ENCODE results near the gene FAM72D. TPM values are rescaled to one million over a fixed set of nuclear protein-coding genes. Genes with fewer than 3 reads are reported as not detected.
"Not testable (repeated sequence)": the region's sequence is repeated elsewhere in the genome, so short reads cannot be mapped to it uniquely, and the experiment has no call there.

The FAM72D gene
- total RNA-seq (2022) (11.9 TPM in 2 replicates), Bru-seq, nascent RNA (percentile 44 among the genes with signal in this experiment), BruChase-seq, experiment 1, labeled RNA remaining after a 6-hour chase (percentile 51 among the genes with signal in this experiment), BruChase-seq, experiment 2, labeled RNA remaining after a 2-hour chase (percentile 50 among the genes with signal in this experiment)
- long read RNA-seq, transcript FAM72D-201 (4 exons, 2,397 nt) = major isoform, 27 of 38 reads
- long read RNA-seq, partial matches to known transcripts = 1 of 38 reads
- long read RNA-seq, other reads (novel, unspliced or antisense) = 10 of 38 reads

GRCh38 chr1:145095284-145096057 lies at the start of gene FAM72D, which contains the start of gene SRGAP2B:
Gene FAM72D, plus strand, starts transcription at chr1:145095974. Its CDS starts 874 bp downstream, at chr1:145096848.
Gene SRGAP2B, minus strand, starts transcription at chr1:145095328. Its CDS starts 2,427 bp downstream, at chr1:145092901.
- CTCF ChIA-PET; H3K9me3 Mint-ChIP-seq (ENCODE audit: unreplicated experiment); intact Hi-C loops (cut with micrococcal nuclease); H3K4me1 Mint-ChIP-seq (ENCODE audit: insufficient read depth, unreplicated experiment); H3K27me3 Mint-ChIP-seq (ENCODE audit: insufficient read depth, unreplicated experiment); BruUV-seq (replicated peaks); POLR2A ChIA-PET; H3K36me3 Mint-ChIP-seq (ENCODE audit: insufficient read depth, unreplicated experiment); DNase-seq (ENCODE audit: unreplicated experiment): not testable (repeated sequence)
- Mint-ChIP-seq H3K27ac (ENCODE audit: low read depth, unreplicated experiment) (peak within 1 kb of the TSS; percentile 97), H3K4me3 (ENCODE audit: unreplicated experiment) (peak within 1 kb of the TSS; percentile 68)

- H3K9me3 Mint-ChIP-seq (ENCODE audit: unreplicated experiment); H3K4me1 Mint-ChIP-seq (ENCODE audit: insufficient read depth, unreplicated experiment); CTCF ChIA-PET; POLR2A ChIA-PET; DNase-seq (ENCODE audit: unreplicated experiment); H3K27ac Mint-ChIP-seq (ENCODE audit: low read depth, unreplicated experiment); BruUV-seq (replicated peaks); H3K36me3 Mint-ChIP-seq (ENCODE audit: insufficient read depth, unreplicated experiment); H3K4me3 Mint-ChIP-seq (ENCODE audit: unreplicated experiment); H3K27me3 Mint-ChIP-seq (ENCODE audit: insufficient read depth, unreplicated experiment); intact Hi-C loops (cut with micrococcal nuclease): not testable (repeated sequence)
These were observed 48.2 kb upstream of the FAM72D start for GRCh38 chr1:145047553-145047952.

- H3K4me3 Mint-ChIP-seq (ENCODE audit: unreplicated experiment); H3K27ac Mint-ChIP-seq (ENCODE audit: low read depth, unreplicated experiment); H3K27me3 Mint-ChIP-seq (ENCODE audit: insufficient read depth, unreplicated experiment); CTCF ChIA-PET; intact Hi-C loops (cut with micrococcal nuclease); H3K4me1 Mint-ChIP-seq (ENCODE audit: insufficient read depth, unreplicated experiment); H3K36me3 Mint-ChIP-seq (ENCODE audit: insufficient read depth, unreplicated experiment); DNase-seq (ENCODE audit: unreplicated experiment); POLR2A ChIA-PET; BruUV-seq (replicated peaks); H3K9me3 Mint-ChIP-seq (ENCODE audit: unreplicated experiment): not testable (repeated sequence)
These were observed 47.5 kb upstream of the FAM72D start for GRCh38 chr1:145048181-145048856.

GRCh38 chr1:145052019-145052776 lies 43.6 kb upstream of the FAM72D start:
- intact Hi-C loops (cut with micrococcal nuclease); CTCF ChIA-PET; POLR2A ChIA-PET; DNase-seq (ENCODE audit: unreplicated experiment); H3K4me1 Mint-ChIP-seq (ENCODE audit: insufficient read depth, unreplicated experiment); H3K4me3 Mint-ChIP-seq (ENCODE audit: unreplicated experiment); H3K36me3 Mint-ChIP-seq (ENCODE audit: insufficient read depth, unreplicated experiment); H3K27me3 Mint-ChIP-seq (ENCODE audit: insufficient read depth, unreplicated experiment); BruUV-seq (replicated peaks); H3K9me3 Mint-ChIP-seq (ENCODE audit: unreplicated experiment); H3K27ac Mint-ChIP-seq (ENCODE audit: low read depth, unreplicated experiment): not testable (repeated sequence)

- H3K4me1 Mint-ChIP-seq (ENCODE audit: insufficient read depth, unreplicated experiment); CTCF ChIA-PET; DNase-seq (ENCODE audit: unreplicated experiment); intact Hi-C loops (cut with micrococcal nuclease); POLR2A ChIA-PET; H3K4me3 Mint-ChIP-seq (ENCODE audit: unreplicated experiment); H3K36me3 Mint-ChIP-seq (ENCODE audit: insufficient read depth, unreplicated experiment); BruUV-seq (replicated peaks); H3K9me3 Mint-ChIP-seq (ENCODE audit: unreplicated experiment); H3K27me3 Mint-ChIP-seq (ENCODE audit: insufficient read depth, unreplicated experiment); H3K27ac Mint-ChIP-seq (ENCODE audit: low read depth, unreplicated experiment): not testable (repeated sequence)
These were observed 42.3 kb upstream of the FAM72D start for GRCh38 chr1:145053428-145053827.

GRCh38 chr1:145055217-145055760 lies 40.5 kb upstream of the FAM72D start:
- POLR2A ChIA-PET; H3K27me3 Mint-ChIP-seq (ENCODE audit: insufficient read depth, unreplicated experiment); H3K9me3 Mint-ChIP-seq (ENCODE audit: unreplicated experiment): not testable (repeated sequence)

GRCh38 chr1:145058184-145058583 lies 37.6 kb upstream of the FAM72D start:
- not testable (repeated sequence) for H3K9me3 Mint-ChIP-seq (ENCODE audit: unreplicated experiment)

More at GRCh38 chr1:145055217-145055760, 40.5 kb upstream of the FAM72D start:
- H3K4me1 Mint-ChIP-seq (ENCODE audit: insufficient read depth, unreplicated experiment); H3K36me3 Mint-ChIP-seq (ENCODE audit: insufficient read depth, unreplicated experiment); DNase-seq (ENCODE audit: unreplicated experiment); H3K27ac Mint-ChIP-seq (ENCODE audit: low read depth, unreplicated experiment); intact Hi-C loops (cut with micrococcal nuclease); H3K4me3 Mint-ChIP-seq (ENCODE audit: unreplicated experiment); CTCF ChIA-PET; BruUV-seq (replicated peaks): not testable (repeated sequence)

GRCh38 chr1:145063285-145063684 lies 32.5 kb upstream of the FAM72D start:
- H3K27ac Mint-ChIP-seq (ENCODE audit: low read depth, unreplicated experiment); H3K4me1 Mint-ChIP-seq (ENCODE audit: insufficient read depth, unreplicated experiment); POLR2A ChIA-PET; H3K27me3 Mint-ChIP-seq (ENCODE audit: insufficient read depth, unreplicated experiment); intact Hi-C loops (cut with micrococcal nuclease); BruUV-seq (replicated peaks); H3K9me3 Mint-ChIP-seq (ENCODE audit: unreplicated experiment); H3K36me3 Mint-ChIP-seq (ENCODE audit: insufficient read depth, unreplicated experiment); DNase-seq (ENCODE audit: unreplicated experiment); H3K4me3 Mint-ChIP-seq (ENCODE audit: unreplicated experiment); CTCF ChIA-PET: not testable (repeated sequence)

More at GRCh38 chr1:145058184-145058583, 37.6 kb upstream of the FAM72D start:
- H3K27me3 Mint-ChIP-seq (ENCODE audit: insufficient read depth, unreplicated experiment); H3K4me3 Mint-ChIP-seq (ENCODE audit: unreplicated experiment); intact Hi-C loops (cut with micrococcal nuclease); CTCF ChIA-PET; H3K27ac Mint-ChIP-seq (ENCODE audit: low read depth, unreplicated experiment); DNase-seq (ENCODE audit: unreplicated experiment); H3K36me3 Mint-ChIP-seq (ENCODE audit: insufficient read depth, unreplicated experiment); H3K4me1 Mint-ChIP-seq (ENCODE audit: insufficient read depth, unreplicated experiment); POLR2A ChIA-PET; BruUV-seq (replicated peaks): not testable (repeated sequence)
